GM10266 (cell line): Measurements from ENCODE around the gene MAGI1.

Source experiments
- DNase-seq: peaks from one replicate; pipeline ENCODE4 v3.0.0; 2012; ENCODE audit errors: extremely low spot score
- TF ChIP-seq, protein P1 (sequence below): IDR thresholded peaks from 2 replicates; pipeline ENCODE4 v1.5.1; 2012; ENCODE audit warnings: mild to moderate bottlenecking, low read depth; ENCODE audit not compliant: control insufficient read depth, insufficient read depth; ENCODE audit errors: missing control alignments

MAGI1 gene

DNA sequence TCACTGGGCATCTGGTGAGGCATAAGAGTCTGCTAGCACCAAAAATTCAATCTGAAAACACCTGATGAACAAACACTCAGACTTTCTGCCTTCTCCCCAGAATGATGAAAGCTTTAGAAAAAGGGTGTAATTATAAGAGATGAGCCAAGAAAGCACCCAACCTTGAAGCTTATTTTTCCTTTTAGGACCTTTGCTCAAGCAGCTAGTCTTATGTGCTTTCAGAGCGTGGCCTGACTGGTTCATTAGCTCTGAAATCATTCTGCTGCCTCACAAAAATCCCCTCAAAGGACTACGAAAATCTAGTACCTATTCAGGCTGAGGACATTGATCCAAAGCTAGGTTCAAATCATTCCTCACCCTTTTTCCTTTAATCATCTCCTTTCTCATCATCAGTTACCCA is 662.3 kb downstream of the MAGI1 start:
- TF ChIP-seq, protein P1, sequence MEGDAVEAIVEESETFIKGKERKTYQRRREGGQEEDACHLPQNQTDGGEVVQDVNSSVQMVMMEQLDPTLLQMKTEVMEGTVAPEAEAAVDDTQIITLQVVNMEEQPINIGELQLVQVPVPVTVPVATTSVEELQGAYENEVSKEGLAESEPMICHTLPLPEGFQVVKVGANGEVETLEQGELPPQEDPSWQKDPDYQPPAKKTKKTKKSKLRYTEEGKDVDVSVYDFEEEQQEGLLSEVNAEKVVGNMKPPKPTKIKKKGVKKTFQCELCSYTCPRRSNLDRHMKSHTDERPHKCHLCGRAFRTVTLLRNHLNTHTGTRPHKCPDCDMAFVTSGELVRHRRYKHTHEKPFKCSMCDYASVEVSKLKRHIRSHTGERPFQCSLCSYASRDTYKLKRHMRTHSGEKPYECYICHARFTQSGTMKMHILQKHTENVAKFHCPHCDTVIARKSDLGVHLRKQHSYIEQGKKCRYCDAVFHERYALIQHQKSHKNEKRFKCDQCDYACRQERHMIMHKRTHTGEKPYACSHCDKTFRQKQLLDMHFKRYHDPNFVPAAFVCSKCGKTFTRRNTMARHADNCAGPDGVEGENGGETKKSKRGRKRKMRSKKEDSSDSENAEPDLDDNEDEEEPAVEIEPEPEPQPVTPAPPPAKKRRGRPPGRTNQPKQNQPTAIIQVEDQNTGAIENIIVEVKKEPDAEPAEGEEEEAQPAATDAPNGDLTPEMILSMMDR: no peak
- no peak for DNase-seq

DNA sequence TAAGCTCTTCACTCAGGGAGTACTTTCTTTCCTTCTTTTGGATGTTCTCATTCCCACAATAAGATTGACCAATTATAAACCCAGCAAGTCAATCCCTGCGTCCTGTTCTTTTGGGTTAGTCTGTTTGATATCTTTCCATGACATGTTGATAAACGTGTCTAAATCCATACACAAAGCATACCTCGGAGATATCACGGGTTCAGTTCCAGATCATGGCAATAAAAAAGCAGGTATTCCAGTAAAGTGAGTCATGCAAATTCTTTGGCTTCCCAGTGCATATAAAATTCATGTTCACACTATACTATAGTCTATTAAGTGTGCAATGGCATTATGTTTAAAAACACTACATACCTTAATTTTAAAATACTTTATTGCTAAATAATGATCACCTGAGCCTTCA is 667.7 kb downstream of the MAGI1 start:
- no peak for DNase-seq
- TF ChIP-seq, protein P1: no peak

DNA sequence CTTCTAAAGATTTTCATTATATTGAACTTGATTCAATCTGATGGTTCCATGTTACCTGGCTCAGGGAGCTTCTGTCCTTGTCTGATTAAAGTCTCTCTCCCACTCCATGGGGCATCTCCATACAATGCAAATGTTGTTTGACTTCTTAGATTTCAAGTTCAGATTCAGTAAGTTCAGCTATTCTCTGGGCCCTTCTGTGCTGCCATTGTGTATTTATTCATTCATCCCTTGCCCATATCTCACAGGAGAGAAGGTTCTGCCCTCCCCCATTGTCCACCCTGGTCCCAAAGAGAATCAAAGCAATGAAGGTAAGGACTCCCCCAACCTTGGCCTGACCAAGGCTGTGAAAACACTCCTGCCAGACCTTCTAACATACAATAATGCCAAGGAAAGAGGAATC is 669.9 kb downstream of the MAGI1 start:
- TF ChIP-seq, protein P1: no peak
- DNase-seq: no peak

DNA sequence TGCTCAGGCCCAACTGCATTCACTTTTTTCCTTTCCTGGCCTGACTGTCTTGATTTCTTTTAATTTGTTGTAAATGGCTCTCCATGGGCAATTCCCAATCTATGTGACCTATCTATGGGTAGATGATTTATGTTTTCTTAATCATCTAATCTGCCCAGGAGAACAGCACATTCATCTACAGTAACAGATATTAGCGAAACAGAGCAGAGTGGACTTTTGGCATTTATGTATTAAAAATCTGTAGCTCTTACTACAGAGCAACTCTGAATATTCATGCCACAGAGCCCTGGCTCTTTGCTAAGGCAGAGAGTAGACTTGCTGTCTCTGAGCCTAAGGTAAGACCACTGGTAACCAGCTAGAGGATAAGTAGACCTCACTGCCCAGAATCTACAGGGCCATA is 676.0 kb downstream of the MAGI1 start:
- no peak for DNase-seq
- TF ChIP-seq, protein P1: no peak

DNA sequence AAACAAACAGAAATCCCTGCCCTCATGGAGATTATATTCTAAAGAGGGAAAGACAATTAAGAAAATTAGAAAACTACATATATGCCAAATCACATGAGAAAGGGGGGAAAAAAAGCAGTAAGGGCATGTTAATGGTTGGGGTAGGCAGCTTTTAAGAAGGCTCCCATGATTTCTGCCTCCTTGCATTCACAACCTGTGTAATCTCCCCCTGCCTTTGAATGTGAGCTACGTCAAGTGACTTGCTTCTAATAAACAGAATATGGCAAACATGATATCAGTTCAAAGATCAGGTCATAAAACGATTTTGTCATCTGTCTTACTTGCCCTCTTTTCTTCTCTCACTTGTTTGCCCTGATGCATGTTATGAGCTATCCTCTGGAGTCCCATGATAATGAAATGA is 677.3 kb downstream of the MAGI1 start:
- DNase-seq: no peak
- TF ChIP-seq, protein P1: no peak

DNA sequence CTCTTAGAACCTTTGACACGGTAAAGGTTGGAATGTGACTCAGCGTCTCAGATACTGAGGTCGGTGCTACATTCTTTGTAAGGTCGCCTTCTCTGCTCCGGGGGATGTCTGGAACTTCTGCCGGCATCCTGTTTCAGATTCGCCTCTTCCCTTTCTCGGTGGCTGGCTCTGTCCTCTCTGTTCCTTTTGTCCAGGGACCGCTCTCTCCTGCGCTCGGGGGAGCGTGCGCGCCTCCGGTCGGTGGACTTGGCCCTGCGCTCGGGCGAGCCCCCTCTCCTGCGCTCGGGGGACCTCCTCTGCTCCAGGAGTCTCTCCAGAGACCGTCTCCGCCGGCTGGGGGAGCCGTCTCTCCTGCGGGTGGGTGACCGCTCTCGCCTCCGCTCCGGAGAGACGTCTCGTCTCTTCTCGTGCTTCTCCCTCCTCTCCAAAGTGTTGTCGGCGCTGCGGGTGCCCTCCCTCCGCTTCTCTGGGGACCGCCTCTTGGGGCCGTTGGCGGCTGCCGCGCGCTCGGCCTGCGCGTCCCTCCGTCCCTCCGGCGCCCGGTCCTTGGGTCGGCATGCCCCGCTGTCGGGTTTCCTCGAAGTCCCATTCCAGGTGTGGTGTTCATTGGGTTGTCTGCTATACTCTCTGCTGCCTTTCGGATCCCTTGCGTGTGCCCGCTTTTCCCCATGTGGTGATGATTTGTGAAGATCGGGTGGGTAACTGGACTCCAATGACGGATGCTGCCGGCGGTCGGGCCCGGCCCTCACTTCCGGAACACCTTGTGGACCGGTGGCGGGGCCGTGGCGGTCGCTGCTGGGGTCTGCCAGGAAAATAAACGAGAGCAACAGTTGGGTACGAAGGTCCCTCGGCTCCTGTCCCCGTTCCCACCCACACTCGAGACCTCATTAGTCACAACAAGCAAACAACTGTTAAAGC is 682.1 kb downstream of the MAGI1 start:
- TF ChIP-seq, protein P1: no peak
- DNase-seq: no peak

DNA sequence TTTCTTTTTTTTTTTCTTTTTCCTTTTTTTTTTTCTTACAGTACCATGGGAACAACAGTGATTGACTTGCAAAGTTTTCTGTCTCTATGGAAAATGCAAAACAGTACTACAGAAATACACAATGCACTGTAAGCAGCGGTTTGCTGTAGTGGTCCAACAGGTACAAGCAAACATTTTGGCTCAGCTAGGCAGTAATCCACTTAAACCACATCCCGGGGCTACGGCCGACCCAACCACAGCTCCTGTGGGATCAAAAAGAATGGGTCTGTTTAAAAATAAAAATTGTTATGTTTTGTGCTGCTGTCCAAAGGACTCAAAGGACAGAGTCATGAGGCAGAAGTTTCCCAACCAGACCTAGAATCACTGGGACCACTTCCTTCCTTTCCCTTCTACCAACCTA is 683.8 kb downstream of the MAGI1 start:
- TF ChIP-seq, protein P1: no peak
- no peak for DNase-seq
